ENCODE results near the gene IRF2BPL. TPM values are rescaled to one million over a fixed set of nuclear protein-coding genes. Genes with fewer than 3 reads are reported as not detected.

IRF2BPL gene
- total and polyA plus RNA-seq, 5 donors from 2014 or later, result 2.2 to 48.9 (median 4.8) TPM

DNA sequence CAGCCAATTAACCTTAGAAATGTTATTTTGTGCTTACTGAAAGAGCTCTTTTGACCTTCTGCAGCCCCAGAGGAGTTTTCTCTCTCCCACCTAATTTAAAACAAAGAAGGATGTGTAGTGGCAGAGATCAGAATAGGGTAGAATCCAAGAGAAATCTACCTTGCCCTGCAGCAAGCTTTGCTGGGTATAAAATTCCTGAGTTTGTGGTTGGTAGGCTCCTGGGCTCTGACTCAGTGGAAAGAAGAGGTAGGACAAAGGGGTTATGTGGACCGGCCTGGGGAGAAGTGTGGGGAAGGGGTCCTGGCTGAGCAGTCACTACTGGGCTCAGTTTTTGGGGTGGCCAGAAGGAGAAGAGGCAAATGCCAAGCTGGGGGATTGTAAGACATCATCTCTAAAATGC, 46.8 kb downstream of the IRF2BPL start:
- Histone ChIP-seq H3K9me3 (ENCODE audit: control insufficient read depth in 2 of 2, low read length in 2 of 2) (peaks cover 6 to 8% of the 10 kb centered on the region in 2 experiments), H3K4me3 (ENCODE audit: low read depth, low read length) (no peak overlapping the region), H3K36me3 (ENCODE audit: control insufficient read depth, insufficient read depth, low read length) (no peaks in the 10 kb centered on the region), H3K27me3 (ENCODE audit: control insufficient read depth, insufficient read depth, low read length) (no peaks in the 10 kb centered on the region), H3K27ac (ENCODE audit: insufficient read depth, low read length, poor library complexity, severe bottlenecking) (no peak overlapping the region), H3K4me1 (ENCODE audit: control insufficient read depth, insufficient read depth, low read length, poor library complexity, severe bottlenecking) (peaks cover 10% of the 10 kb centered on the region)
- no peak overlapping the region for H3K27ac Mint-ChIP-seq
- no peak for DNase-seq
- no peak overlapping the region for H3K4me3 Mint-ChIP-seq
- no peaks in the 10 kb centered on the region for H3K27me3 Mint-ChIP-seq
- no peak for ATAC-seq (ENCODE audit: low read depth in 2 of 2)
- H3K4me1 Mint-ChIP-seq, result peaks cover 5 to 25% (median 6%) of the 10 kb centered on the region in 4 donors
- H3K9me3 Mint-ChIP-seq, result peaks cover 0 to 8% (median 2%) of the 10 kb centered on the region in 7 donors
- H3K36me3 Mint-ChIP-seq, result no peaks in the 10 kb centered on the region

DNA sequence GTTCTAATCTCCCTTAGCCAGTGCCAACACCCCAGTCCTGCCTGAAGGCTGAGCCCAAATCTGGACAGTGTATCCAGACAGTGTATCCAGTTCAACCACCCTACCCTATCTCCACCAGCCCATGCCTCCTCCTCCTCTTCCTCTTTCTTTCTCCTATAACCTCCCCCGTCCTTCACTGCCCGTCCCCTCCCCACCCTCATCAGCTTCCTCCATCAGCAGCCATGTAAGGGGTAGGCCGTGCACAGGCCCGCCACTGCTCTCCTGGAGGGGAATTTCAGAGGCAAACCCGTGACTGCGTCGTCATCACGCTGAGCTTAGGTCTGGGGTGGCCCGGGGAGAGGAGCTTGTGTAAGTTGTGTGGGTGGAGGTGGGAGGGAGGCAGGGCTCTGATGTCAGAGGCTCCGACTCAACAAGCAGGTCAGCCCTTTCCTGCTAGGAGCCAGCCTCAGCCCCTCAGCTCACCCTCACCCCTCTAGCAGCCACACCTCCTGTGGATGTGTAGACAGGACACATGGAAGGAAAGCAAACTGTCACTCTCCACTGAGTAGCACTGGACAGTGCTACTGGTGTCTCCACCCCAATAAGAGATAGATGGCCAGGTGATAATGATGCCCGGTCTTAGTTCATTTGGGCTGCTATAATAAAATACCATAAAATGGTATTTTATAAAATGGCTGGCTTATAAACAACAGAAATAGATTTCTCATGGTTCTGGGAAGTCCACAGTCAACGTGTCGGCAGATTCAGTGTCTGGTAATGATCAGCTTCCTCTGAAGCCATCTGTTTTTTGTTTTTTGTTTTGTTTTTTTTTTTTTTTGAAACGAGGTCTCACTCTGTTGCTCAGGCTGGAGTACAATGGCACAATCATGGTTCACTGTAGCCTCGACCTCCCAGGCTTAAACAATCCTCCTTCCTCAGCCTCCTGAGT, 50.5 kb downstream of the IRF2BPL start:
- Mint-ChIP-seq H3K4me3 (peak overlapping the region in 3 of 4 donors; percentile 8 to 70 (median 33)), H3K36me3 (no peaks in the 10 kb centered on the region), H3K4me1 (peaks cover 5 to 27% (median 7%) of the 10 kb centered on the region in 4 donors), H3K9me3 (peaks cover 0 to 8% (median 2%) of the 10 kb centered on the region in 7 donors), H3K27me3 (no peaks in the 10 kb centered on the region), H3K27ac (peak overlapping the region; percentile 63 to 91 (median 82))
- Histone ChIP-seq H3K4me1 (ENCODE audit: control insufficient read depth, insufficient read depth, low read length, poor library complexity, severe bottlenecking) (peaks cover 10% of the 10 kb centered on the region), H3K4me3 (ENCODE audit: low read depth, low read length) (no peak overlapping the region), H3K9me3 (ENCODE audit: control insufficient read depth in 2 of 2, low read length in 2 of 2) (peaks cover 6 to 8% of the 10 kb centered on the region in 2 experiments), H3K27me3 (ENCODE audit: control insufficient read depth, insufficient read depth, low read length) (no peaks in the 10 kb centered on the region), H3K36me3 (ENCODE audit: control insufficient read depth, insufficient read depth, low read length) (no peaks in the 10 kb centered on the region), H3K27ac (ENCODE audit: insufficient read depth, low read length, poor library complexity, severe bottlenecking) (peak overlapping the region; percentile 60)
- DNase-seq (peak; percentile 66 to 88 (median 75)), ATAC-seq (ENCODE audit: low read depth in 2 of 2) (peak; percentile 86 to 89)

DNA sequence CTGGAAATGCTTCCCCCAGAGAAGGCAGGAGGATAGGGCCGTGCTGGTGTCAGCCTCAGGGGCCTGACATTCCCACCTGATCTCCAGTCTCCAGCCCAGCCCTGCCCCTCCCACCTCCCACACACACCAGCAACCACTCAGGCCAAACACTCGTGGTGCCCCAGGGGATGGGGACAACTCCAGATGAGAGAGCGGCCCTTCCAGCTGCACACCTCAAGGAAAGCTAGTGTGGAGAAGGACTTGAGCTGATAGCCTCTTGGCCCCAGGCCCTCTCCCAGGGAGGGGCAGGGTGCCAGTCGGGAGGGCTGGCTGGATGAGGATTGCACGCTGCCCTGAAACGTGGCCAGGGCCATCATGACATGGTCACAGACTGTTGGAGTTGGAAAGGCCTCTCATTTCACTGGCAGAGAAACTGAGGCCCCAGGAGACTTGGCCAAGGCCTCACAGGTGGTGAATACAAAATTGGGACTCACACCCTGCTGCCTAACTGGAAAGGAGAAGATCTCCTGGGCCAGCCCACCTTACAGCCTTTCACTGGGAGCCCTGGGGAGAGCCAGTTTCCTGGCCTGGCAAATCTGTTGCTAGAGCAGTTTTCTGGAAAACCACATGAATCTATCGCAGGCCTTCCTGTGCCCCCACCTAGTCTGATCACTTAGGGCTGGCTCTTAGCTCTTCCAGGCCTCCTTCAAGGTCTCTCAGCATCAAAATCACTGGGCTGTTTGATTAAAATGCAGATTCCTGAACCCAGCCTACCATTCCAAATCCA, 52.1 kb downstream of the IRF2BPL start:
- Histone ChIP-seq H3K4me1 (ENCODE audit: control insufficient read depth, insufficient read depth, low read length, poor library complexity, severe bottlenecking) (peaks cover 10% of the 10 kb centered on the region), H3K27ac (ENCODE audit: insufficient read depth, low read length, poor library complexity, severe bottlenecking) (no peak overlapping the region), H3K36me3 (ENCODE audit: control insufficient read depth, insufficient read depth, low read length) (no peaks in the 10 kb centered on the region), H3K4me3 (ENCODE audit: low read depth, low read length) (no peak overlapping the region), H3K27me3 (ENCODE audit: control insufficient read depth, insufficient read depth, low read length) (no peaks in the 10 kb centered on the region), H3K9me3 (ENCODE audit: control insufficient read depth in 2 of 2, low read length in 2 of 2) (peaks cover 2 to 3% of the 10 kb centered on the region in 2 experiments)
- Mint-ChIP-seq H3K36me3 (no peaks in the 10 kb centered on the region), H3K9me3 (peaks cover 0 to 2% (median 0%) of the 10 kb centered on the region in 7 donors), H3K27ac (peak overlapping the region in 1 of 3 donors; percentile 91), H3K4me1 (peaks cover 5 to 27% (median 7%) of the 10 kb centered on the region in 4 donors), H3K27me3 (no peaks in the 10 kb centered on the region), H3K4me3 (no peak overlapping the region)
- no peak for DNase-seq
- ATAC-seq (ENCODE audit: low read depth in 2 of 2), result no peak

DNA sequence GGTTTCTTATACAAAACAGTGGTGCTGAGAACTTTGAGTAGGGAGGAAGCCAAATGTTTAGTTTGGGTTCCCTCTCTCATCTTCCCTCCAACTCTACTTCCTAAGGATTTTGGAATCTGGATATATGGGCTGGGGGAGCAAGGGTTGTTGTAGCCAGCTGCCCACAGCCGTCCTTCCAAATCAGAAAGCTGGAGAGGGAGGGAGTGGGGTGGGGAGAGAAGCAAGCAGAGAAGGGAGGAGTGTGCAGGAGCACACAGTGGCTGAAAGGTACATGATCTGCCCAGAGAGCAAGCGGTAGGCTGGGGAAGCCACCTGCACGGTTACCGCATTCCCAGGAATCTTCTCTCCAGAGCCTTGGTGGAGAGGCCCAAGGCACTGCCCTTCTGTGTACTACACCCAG, 52.7 kb downstream of the IRF2BPL start:
- no peaks in the 10 kb centered on the region for H3K36me3 ChIP-seq (ENCODE audit: control insufficient read depth, insufficient read depth, low read length)
- Mint-ChIP-seq H3K27ac (no peak overlapping the region), H3K36me3 (no peaks in the 10 kb centered on the region), H3K4me1 (peaks cover 5 to 27% (median 7%) of the 10 kb centered on the region in 4 donors), H3K4me3 (no peak overlapping the region), H3K9me3 (peaks cover 0 to 1% (median 0%) of the 10 kb centered on the region in 7 donors), H3K27me3 (no peaks in the 10 kb centered on the region)
- peaks cover 10% of the 10 kb centered on the region for H3K4me1 ChIP-seq (ENCODE audit: control insufficient read depth, insufficient read depth, low read length, poor library complexity, severe bottlenecking)
- no peak overlapping the region for H3K4me3 ChIP-seq (ENCODE audit: low read depth, low read length)
- ATAC-seq (ENCODE audit: low read depth in 2 of 2) (no peak), DNase-seq (no peak)
- H3K27me3 ChIP-seq (ENCODE audit: control insufficient read depth, insufficient read depth, low read length), result no peaks in the 10 kb centered on the region
- no peaks in the 10 kb centered on the region for H3K9me3 ChIP-seq (ENCODE audit: control insufficient read depth in 2 of 2, low read length in 2 of 2)
- no peak overlapping the region for H3K27ac ChIP-seq (ENCODE audit: insufficient read depth, low read length, poor library complexity, severe bottlenecking)

DNA sequence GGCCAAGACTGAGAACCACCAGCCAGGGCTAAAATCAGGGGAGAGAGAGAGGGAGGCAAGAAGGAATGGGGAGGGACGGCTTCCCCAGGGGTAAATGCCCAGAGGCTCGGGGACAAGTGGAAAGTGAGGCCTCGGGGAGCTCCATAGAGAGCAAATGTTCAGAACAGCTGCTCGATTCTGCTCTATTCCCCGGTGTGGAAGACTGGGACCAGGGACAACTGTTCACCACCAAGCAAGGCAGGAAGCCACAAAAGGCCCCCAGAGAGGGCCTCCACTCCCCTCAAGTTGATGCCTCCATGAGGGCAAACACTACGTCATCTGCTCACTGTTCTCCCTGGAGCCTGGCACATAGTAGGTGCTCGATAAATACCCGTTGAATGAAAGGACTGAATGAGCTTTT, 53.5 kb downstream of the IRF2BPL start:
- peaks cover 10% of the 10 kb centered on the region for H3K4me1 ChIP-seq (ENCODE audit: control insufficient read depth, insufficient read depth, low read length, poor library complexity, severe bottlenecking)

More for the DNA sequence above, 53.5 kb downstream of the IRF2BPL start:
- H3K4me3 Mint-ChIP-seq, result no peak overlapping the region
- Histone ChIP-seq H3K4me3 (ENCODE audit: low read depth, low read length) (no peak overlapping the region), H3K36me3 (ENCODE audit: control insufficient read depth, insufficient read depth, low read length) (no peaks in the 10 kb centered on the region), H3K9me3 (ENCODE audit: control insufficient read depth in 2 of 2, low read length in 2 of 2) (no peaks in the 10 kb centered on the region), H3K27ac (ENCODE audit: insufficient read depth, low read length, poor library complexity, severe bottlenecking) (no peak overlapping the region), H3K27me3 (ENCODE audit: control insufficient read depth, insufficient read depth, low read length) (no peaks in the 10 kb centered on the region)
- no peaks in the 10 kb centered on the region for H3K36me3 Mint-ChIP-seq
- DNase-seq (no peak), ATAC-seq (ENCODE audit: low read depth in 2 of 2) (no peak)
- no peaks in the 10 kb centered on the region for H3K9me3 Mint-ChIP-seq
- H3K27me3 Mint-ChIP-seq, result peaks cover 2% of the 10 kb centered on the region
- no peak overlapping the region for H3K27ac Mint-ChIP-seq
- H3K4me1 Mint-ChIP-seq, result peaks cover 5 to 22% (median 7%) of the 10 kb centered on the region in 4 donors

Other genes starting within 250 kb of the IRF2BPL start
- gene ANGEL1, start 215.8 kb downstream of the IRF2BPL start, total RNA-seq, result 13.0 TPM
- 10 to 100 TPM; 17.2 to 23.4 (median 20.4) TPM for gene ANGEL1, start 215.8 kb downstream of the IRF2BPL start, polyA plus RNA-seq
- not detected for gene LRRC74A, start 202.3 kb downstream of the IRF2BPL start, total RNA-seq
- not detected for gene LRRC74A, start 202.3 kb downstream of the IRF2BPL start, polyA plus RNA-seq
- gene CIPC, start 69.5 kb upstream of the IRF2BPL start, total RNA-seq, result 12.3 TPM
- 10 to 100 TPM; 11.4 to 14.2 (median 12.5) TPM for gene CIPC, start 69.5 kb upstream of the IRF2BPL start, polyA plus RNA-seq
- not detected for gene ZDHHC22, start 113.1 kb upstream of the IRF2BPL start, total RNA-seq
- not detected for gene ZDHHC22, start 113.1 kb upstream of the IRF2BPL start, polyA plus RNA-seq
- 1.2 TPM for gene TMEM63C, start 153.1 kb upstream of the IRF2BPL start, total RNA-seq
- gene TMEM63C, start 153.1 kb upstream of the IRF2BPL start, polyA plus RNA-seq, result not detected
- gene NGB, start 242.5 kb upstream of the IRF2BPL start, total RNA-seq, result not detected
- not detected for gene NGB, start 242.5 kb upstream of the IRF2BPL start, polyA plus RNA-seq

All from CD4-positive, CD25-positive, alpha-beta regulatory T cell (primary cell).